HG03095 (cell line): ENCODE data around the gene COG2.
"Not testable (repeated sequence)": the region's sequence is repeated elsewhere in the genome, so short reads cannot be mapped to it uniquely, and the experiment has no call there.

Experiments
- ATAC-seq: cut with Tn5 transposase; IDR thresholded peaks from one replicate; pipeline ENCODE4 v1.9.1; 2021; ENCODE audit warnings: moderate library complexity; ENCODE audit not compliant: unreplicated experiment

Gene COG2, protein sequence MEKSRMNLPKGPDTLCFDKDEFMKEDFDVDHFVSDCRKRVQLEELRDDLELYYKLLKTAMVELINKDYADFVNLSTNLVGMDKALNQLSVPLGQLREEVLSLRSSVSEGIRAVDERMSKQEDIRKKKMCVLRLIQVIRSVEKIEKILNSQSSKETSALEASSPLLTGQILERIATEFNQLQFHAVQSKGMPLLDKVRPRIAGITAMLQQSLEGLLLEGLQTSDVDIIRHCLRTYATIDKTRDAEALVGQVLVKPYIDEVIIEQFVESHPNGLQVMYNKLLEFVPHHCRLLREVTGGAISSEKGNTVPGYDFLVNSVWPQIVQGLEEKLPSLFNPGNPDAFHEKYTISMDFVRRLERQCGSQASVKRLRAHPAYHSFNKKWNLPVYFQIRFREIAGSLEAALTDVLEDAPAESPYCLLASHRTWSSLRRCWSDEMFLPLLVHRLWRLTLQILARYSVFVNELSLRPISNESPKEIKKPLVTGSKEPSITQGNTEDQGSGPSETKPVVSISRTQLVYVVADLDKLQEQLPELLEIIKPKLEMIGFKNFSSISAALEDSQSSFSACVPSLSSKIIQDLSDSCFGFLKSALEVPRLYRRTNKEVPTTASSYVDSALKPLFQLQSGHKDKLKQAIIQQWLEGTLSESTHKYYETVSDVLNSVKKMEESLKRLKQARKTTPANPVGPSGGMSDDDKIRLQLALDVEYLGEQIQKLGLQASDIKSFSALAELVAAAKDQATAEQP

DNA sequence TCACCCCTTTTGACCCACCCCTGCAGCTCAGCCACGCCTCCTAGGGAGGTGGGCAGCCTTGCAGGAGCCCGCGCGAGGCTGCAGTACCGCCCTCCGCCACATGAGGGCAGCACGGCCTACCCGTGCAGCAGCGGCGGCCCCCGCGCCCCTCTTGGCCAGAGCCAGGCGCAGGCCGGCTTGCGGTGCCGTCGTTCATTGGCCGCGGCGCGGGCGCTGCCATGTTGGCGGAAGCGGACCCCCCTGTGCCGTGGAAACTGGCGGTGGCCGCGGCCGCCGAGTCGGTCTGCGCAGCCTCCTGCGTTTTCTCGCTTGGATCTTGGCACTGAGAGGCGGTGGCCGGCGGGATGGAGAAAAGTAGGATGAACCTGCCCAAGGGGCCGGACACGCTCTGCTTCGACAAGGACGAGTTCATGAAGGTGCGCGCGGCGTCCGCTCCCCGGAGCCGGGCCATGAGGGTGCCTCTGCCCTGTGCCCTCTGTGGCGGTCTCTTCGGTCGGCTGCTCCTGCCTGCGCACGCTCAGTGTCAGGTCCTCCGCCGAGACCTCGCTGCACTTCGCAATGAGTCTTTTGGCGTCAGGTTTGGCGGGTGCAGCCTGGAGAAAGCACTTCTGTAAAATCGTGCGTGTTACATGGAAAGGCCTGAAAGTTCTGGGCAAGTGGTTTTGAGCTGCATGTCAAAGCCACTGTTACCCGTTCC is at the start of gene COG2:
Gene COG2 (plus strand): TSS at position 219 of the 697 bp plus-strand sequence. CDS start 126 bp downstream, at position 345.
- ATAC-seq = peak; percentile 96

DNA sequence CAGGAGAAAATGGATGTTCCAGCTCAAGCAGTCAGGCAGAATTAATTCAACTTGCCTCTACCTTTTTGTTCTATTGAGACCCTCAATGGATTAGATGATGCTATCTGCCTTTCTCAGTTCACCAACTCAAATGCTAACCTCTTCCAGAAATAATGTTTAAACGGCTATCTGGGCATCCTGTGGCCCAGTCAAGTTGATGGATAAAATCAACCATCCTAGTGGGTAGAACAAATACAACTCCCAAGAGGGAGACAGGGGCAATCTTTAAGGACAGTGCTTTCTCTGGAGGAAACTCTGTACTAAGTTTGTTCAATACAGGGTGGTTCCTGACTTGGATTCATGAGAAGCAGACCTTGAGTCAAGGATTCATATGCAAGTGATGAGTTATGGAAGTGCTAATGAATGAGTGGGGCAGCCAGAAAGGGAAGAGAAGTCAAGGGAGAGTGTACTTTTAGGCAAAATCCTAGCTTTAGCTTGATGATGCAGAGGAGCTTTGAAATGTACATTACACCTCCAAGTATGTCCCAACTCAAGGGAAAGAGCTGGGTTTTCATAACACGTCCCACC is 49.4 kb upstream of the COG2 start:
- ATAC-seq = no peak

DNA sequence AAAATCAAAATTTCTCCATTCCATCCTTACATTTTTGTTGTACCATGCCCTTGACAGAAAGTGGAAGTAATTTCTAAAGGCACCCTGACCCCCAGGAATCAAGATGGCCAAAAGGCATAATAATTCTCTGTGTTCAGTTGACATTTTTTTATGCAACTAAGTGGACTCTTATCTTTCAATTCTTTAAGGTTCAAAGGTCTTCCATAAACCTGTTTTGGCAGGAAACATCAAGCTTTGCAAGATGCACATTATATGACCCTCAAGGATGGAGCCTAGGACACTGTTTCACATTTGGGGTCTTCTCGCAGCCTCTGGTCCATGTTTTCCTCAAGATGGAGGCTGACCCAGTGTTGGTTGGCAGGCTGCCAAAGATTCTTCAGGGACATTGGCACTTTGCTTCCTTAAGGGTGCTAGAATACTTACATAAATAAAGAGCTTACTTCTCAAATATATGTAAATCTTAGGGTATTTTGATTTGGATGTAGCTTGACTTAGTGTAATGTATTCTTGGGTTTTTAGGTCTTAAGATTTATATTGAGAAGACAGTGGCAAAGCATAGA is 48.0 kb upstream of the COG2 start:
- ATAC-seq = no peak

DNA sequence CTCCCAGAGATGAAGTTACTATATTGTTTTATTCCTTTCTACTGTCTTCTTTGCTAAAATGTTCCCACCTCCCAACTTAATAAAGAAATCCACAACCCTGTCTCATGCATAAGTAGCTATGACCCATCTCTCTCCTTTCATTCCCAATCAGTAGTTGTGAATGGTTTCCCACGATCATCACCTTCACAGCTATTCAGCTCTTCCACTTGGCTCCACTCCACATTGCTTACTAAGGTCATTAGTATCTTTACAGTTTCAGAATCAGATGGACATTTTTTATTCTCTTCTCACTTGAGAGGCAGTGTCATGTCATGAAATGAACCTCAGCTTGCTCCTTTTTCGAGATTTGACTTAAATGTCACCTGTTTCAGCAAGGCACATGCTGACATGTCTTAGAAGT is 47.1 kb upstream of the COG2 start:
- no peak for ATAC-seq

DNA sequence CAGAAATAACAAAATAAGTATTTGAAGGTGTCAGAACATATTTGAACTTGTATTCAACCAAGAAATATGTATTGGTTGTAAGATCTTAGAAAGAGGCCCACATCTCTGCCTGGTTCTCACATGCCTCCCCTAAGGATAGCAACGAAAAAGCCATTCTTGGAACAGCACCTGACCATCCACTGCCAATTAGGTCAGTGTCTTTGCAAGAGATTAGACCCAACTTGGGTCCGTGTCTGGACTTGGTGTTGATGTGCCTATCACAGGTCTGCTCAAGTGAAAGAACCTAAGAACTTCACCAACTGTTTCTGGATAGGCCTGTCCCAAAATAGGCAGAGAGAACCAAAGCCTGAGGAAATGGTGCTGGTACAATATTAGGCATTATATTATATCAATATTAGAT is 46.0 kb upstream of the COG2 start:
- ATAC-seq = no peak

DNA sequence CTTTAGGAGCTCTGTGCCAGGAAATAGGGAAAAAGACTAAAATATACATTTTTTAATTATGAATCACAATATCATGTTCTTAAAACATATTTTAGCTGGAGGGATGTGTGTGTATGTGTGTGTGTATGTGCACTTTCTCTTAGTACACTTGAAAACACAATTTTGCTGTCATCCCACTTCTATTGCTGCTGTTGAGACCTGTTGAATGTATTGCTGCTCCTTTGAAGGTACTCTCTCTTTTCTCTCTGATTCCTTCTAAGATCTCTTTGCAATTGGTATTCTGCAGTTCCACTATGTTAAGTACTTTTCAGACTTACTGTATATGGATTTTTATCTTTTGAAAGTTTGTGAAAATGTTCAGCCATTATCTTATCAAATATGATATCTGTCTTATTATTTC is 43.5 kb upstream of the COG2 start:
- ATAC-seq = no peak

DNA sequence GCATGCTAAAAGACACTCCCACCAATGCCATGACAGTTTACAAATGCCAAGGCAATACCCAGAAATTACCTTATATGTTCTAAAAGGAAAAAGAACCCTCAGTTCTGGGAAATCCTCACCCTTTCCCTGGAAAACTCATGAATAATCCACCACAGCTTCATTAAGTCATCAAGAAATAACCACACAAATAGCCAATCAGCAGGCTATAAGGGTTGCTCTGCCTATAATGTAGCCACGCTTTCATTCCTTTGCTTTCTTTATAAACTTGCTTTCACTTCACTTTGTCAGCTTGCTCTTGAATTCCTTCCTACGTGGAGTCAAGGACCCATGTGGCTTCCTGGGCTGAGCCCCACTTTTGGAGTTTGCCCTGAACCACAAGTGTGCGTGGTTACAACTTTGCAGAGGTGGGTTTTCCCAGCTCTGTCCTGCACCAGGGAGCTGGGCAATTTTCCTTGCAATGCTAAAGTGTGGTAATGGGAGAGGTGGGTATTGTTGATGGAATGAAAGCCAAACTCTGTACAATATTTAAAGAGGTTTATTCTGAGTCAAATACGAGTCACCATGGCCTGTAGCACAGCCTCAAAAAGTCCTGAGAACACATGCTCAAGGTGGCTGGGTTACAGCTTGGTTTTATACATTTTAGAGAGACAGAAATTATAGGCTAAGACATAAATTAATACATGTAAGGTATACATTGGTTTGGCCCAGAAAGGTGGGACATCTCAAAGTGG is 42.2 kb upstream of the COG2 start:
- ATAC-seq = no peak

DNA sequence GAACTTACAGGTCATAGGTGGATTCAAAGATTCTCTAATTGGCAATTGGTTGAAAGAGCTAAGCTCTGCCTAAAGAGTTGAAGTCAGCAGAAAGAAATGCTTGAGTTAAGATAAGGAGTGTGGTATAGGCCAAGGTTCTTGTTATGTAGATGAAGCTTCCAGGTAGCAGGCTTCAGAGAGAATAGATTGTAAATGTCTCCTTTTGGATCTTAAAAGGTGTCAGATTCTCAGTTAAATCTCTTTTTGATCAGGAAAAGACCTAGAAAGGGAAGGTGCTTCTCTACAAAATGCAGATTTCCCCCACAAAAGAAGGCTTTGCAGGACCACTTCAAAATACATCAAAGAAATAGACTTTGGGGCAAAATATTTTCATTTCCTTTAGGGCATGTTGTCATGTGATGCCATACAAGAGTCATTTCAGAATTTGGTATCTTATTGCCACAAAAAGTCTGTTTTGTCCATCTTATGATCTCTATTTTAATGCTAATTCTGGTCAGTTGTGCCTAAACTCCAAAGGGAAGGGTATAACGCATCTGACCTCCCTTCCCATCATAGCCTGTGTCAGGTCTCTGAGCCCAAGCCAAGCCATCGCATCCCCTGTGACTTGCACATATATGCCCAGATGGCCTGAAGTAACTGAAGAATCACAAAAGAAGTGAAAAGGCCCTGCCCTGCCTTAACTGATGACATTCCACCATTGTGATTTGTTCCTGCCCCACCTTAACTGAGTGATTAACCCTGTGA is 41.5 kb upstream of the COG2 start:
- not testable (repeated sequence) for ATAC-seq

DNA sequence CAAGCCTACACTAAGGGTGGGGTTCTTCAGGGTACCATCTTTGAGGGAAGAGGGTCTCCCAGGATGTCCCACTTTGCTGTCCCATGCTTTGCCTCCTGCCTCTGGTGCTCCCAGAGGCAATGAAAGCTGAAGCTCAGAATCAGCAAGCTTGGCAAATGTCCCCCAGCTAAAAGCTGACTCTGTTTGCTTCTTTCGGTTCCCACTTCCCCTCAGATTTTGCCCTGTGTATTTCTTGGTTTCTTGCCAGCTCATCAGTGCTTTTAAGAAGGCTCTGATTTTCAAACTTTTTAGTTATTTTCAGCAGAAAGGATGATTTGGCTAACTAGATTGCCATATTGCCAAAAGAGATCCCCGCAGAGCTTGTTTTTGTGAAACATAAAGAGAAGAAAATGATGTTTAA is 33.1 kb upstream of the COG2 start:
- no peak for ATAC-seq

DNA sequence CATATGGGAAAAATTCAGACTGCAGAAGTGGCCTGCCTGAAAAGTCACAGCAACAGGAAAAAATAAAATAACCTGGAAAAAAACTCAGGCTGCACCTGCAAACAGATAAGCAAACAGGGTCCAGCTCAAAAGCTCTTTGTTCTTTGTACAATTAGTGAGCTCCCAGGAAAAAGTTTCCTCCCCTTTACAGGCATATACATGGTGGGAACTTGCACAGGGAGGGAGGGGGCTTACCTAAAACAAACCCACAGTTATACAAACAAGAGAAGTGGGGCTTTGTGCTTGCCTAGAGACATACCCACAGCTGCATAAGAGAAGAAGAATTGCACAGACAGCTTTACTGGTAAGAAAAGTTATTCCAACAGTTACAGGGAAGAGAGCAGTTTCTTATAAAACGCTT is 31.7 kb upstream of the COG2 start:
- ATAC-seq = no peak

DNA sequence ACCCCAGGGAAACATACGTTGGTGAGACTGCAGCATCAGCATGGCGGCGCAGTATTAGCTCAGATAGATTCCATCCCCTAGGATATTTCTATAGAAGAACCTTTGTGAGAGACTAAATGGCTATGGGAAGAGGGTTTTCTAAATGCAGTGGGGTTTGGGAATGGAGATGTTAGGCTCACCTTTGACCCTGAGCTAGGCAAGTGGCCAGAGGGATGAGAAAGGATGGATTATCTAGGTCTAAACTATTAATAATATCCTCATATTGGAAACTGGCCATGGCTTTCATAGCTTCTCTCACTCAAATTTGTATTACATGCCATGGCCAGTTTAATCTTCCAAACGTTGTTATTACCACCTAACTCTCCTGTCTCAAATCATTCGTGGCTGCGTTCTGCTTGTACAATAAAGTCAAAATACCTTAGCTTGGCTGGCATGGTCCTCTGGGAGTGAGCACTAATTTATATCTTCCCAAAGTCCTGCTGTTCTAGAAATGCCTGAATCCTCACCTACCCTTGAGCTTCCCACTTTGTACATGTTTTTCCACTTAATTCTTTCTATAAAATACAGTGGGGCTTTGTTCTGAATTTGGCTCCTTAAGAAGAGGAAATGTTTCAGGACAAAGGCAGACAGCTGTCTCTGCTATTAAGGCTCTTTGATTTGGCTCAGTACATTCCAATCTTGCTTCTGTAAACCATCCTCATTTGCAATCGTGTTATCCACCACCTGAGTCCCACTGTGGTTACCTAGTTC is 31.0 kb upstream of the COG2 start:
- ATAC-seq = no peak

DNA sequence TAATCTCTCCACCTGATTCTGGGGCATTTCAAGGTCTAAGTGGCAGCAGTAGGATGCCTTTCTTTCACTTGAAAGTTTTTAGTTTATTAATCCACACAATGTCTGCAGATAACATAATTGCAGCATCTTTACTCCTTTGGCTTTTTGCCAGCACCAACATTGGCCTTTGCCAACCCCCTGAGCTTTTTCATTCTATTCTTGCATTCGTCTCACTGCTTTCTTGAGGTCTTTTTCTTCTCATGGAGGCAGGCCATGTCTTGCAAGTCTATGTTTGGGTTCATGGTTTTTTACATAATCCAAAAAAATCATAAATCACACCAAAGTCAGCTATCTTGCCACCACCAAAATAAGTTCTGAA is 30.4 kb upstream of the COG2 start:
- ATAC-seq = no peak

DNA sequence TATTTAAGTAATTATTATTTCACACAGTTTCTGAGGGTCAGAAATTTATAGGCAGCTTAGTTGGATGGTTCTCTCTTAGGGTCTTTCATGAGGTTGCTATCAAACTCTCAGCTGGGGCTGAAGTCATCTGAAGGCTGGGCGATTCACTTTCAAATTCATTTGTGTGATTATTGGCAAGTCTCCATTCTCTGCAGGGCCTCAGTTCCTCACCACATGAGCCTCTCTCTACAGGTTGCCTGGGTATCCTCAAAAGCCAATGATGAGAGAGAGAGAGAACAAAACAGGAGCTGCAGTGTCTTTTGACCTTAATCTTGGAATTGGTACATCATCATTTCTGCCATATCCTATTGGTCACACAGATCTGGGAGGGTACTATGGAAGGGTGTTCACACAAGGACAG is 29.6 kb upstream of the COG2 start:
- ATAC-seq = no peak

DNA sequence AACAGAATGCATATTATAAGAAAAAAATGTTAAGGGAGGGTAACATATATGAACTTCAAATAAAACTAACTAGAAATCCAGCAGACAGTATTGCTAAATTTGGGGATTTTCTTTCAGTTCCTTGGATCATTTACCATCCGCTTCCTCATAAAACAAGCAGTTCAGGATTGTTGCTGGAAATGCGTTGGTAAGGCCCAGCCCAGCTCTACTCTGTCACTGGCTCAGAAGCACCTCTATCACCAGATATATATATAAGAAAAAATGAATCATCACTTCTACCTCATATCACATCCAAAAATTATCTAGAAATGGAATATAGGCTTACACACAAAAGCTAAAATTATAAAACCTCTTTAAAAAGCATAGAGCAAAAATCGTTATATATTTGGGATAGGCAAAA is 28.2 kb upstream of the COG2 start:
- ATAC-seq = no peak

DNA sequence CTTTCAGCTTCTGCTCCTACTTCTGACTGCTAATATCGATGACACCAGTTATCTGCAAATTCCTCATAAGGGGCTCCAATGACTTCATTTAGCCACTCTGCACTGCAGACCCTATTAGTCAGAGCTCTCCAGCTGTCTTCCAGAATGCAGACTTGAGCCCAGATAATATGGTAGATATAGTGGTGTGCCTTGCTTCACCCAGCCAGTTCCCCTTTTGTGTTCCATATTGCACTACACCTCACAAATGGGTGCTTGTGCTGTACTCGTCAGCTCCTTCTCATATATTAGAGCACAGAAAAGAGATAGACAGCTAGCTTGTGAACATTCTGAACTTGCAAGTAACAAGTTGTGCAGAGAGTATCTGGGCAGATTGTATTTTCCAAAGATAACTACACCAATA is 23.7 kb upstream of the COG2 start:
- no peak for ATAC-seq

DNA sequence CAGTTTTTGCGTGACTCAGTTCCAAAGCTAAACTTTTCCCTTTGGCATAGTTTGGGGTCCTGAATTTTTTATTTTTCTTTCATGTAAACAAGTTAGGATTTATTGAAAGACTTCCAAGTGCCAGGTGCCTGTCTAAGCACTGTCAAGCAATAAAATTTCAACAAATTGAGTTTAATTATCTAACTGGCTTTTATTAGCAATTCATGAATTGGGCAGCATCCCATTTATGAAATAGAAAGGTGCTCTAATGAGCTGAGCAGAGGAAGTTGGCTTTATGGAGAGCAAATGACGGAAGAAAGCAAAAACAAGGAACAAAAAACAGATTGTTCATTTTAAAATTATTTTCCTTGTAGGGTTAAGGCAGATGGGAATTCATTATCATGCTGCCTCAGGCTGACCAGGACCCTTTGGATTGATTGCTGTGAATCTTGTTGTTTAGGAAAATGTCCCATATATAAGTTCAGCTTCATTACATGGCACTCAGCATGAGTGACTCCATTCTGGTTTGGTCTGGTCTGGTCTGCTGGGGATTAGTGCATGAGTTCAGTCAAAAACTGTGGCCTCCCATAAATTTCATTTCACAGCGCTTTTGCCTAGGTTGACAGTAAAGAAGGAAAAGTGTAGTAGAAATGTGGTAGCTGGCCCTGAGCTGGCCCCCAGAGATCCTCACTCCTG is 21.5 kb upstream of the COG2 start:
- ATAC-seq = no peak

DNA sequence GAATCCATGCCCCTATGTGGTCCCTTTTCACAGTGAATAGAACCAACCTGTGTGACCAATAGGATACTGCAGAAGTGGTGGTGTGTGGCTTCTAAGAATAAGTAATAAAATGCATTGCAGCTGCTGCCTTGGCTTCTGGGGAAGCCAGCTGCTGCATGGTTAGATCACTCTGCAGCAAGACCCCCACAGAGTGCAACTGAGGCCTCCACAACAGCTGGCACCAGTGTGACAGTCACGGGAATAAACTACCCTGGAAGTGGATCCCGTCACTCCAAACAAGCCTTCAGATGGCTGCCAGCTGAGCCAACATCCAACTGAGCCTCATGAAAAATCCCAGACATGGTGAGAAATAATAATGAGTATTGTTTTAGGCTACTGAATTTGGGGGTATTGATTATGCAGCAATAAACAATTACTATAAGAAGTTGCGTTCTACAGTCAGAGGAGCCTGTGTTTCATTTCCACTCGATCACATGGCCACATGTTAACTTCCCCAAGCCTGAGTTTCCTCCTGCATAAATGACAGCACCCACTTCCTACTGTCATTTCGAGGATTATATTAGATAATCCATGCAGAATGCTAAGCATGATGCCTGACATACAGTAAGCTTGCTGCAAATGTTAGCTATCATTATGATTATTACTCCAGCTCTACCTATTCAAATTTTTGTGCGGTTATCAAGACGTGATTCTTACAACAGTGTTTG is 20.8 kb upstream of the COG2 start:
- no peak for ATAC-seq

DNA sequence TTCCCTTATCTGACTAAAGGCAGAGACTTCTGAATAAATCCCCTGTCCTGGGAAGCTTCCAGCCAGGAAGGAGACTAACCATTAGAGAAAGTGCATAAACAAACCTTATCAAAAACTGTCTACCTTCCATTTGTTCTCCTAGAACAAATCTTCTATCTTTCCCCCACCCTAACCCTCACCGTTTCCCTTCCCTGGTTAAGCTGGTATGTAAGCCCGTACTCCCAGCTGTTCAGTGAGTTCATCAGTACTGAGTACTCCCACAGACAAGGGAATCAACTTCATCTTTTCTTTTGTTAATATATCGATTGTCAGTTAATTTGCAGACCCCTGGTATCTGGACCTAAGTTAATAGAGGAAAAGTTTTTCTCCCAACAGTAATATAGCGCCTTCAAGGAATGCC is 20.1 kb upstream of the COG2 start:
- ATAC-seq = no peak
